GM21526 (cell line): ENCODE data around the gene CPNE4.

ENCODE experiments used
- ATAC-seq: cut with Tn5 transposase; IDR thresholded peaks from one replicate; pipeline ENCODE4 v1.9.1; 2021; ENCODE audit warnings: moderate library complexity; ENCODE audit not compliant: unreplicated experiment, low FRiP score

The CPNE4 gene

GRCh38 chr3:131747466-131747865 is 287.3 kb downstream of the CPNE4 start:
- no peak for ATAC-seq

DNA sequence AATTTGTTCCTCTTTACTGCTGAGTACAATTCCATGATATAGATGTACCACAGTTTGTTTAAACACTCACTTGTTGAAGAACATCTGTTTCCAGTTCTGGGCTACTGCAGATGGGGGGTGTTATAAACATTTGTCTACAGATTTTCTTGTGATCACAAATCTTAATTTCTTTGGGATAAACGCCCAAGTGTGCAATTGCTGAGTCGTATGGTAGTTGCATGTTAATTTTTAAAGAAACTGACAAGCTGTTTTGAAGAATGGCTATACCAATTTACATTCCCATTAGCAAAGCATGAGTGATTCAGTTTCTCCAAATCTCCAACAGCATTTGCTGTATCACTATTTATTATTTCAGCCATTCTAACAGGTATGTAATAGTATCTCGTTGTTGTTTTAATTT is 290.0 kb downstream of the CPNE4 start:
- ATAC-seq = no peak

DNA sequence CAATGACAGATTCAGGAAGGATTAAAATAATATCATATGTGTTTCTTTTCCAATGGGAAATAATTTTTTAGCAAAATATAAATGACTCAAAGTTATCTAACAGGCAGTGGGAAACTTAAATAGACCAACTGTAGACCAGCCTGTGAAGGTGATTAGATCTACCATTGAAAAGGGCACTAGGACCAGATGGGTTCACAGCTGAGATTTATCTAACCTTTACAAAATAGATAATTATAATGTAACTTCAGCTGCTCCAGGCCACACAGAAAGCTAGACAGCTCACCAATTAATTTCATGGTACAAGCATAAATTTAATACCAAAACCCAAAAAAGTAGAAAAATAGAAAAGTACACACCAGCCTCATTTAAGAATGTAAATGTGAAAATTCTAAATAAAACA is 291.7 kb downstream of the CPNE4 start:
- no peak for ATAC-seq

DNA sequence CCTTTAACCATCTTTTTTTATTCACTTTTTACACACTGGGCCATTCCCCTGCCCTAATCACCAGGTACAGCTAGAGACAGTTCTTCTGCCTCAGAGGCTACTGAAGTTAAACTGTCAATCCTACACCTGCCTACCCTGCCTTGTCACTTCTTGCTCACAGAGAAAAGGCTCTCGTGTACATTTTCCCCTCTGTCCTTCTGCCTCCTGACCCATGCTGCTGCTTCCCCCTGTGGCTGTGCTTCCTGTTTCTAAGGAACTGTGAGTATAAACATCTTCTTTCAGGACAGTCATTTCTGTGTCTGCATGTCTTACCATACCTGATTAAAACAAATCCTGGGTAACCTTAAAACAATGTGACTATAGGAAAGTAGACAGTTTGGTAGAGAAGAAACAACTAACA is 295.6 kb downstream of the CPNE4 start:
- no peak for ATAC-seq

DNA sequence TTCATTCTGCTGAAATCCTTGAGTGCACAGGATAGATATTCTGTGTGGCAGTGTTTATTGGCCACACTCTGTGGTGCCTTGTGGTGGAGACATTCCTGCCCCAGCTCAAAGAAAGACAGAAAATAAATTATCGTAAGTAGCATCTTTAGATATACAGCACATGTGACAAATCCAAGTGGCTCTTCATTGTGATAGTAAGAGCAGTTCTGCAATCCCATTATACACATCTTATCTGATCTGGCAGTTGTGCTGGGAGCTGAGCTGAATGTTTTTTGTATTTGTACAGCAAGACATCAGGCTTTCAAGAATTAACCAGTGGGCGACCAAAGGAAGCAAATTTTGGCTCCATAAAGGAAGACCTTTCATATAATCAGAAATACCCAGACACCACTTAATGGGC is 296.7 kb downstream of the CPNE4 start:
- no peak for ATAC-seq

DNA sequence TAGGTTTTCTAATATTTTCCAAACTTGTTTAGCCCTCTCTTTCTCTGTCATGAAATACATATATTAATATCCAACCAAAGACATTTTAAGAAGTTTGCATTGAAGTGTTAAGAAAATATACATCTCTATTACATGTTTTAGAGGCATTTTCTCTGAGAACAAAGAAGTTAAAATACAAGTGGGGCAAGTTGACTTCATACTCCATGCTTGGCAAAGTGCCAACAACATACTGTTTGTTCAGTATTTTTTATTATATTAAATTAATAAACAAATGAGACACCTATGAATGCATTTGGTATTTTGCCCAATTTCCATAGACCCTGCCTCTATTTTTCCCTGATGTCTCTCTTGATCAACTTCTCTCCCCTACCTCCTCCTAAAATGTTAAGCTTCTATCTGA is 299.3 kb downstream of the CPNE4 start:
- ATAC-seq = no peak

DNA sequence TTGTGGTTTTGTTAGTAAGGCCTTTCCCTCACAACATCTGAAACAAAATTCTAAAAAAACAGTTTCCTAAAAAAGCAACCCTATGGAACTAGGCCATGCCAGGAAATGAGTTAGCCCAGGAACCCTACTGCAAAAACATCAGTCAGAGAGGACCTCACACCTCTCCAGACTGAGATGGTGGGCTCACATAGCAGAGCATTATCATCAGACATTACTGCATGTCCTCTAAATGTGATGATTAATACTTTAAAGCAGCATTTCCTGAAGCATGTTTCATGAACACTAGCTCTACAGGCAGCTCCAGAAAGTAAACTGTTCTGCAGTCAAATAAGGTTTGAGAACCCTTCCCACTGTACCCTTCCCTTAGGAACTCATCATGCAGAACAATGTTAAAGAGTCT is 299.7 kb downstream of the CPNE4 start:
- ATAC-seq = no peak

- no peak for ATAC-seq
Measured at GRCh38 chr3:131733086-131733841, 301.6 kb downstream of the CPNE4 start.

DNA sequence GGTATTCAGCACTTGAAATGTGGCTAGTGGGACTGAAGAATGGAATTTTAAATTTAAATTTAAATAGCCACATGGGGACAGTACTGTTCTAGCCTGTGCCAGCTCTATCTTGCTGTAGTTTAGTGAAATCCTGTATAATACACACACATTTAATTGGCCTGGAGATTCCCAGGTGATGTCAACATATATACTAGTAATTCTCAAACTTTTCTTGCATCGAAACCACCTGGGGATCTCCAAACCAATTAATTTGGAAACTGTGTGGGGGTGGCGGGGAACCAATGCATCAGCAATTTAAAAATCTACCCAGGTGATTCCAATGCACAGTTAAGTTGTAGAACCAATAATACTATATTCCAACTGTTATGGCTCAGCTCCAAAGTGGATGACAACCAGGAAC is 303.1 kb downstream of the CPNE4 start:
- ATAC-seq = no peak

- ATAC-seq = no peak
Measured at GRCh38 chr3:131730581-131730980, 304.2 kb downstream of the CPNE4 start.

DNA sequence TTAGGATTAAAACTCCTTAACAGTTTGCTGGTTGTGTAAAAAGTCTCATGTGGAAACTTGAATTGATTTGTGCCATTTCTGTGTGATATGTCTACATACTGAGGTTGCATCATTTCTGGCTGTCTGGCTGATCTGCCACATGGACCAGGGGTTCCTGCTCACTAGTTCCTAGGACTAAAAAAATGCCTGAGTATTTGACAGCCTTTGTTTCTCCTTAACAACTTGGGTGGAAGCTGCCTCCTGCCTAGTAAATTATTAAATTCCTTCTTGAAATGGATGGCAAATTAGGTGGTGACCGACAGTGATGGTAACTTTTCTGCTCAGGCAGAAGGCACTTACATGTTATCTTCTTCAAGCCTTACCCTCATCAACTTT is 305.2 kb downstream of the CPNE4 start:
- no peak for ATAC-seq

GRCh38 chr3:131728898-131729642 is 305.7 kb downstream of the CPNE4 start:
- no peak for ATAC-seq

GRCh38 chr3:131725414-131725813 is 309.4 kb downstream of the CPNE4 start:
- no peak for ATAC-seq

- ATAC-seq = no peak
Measured at GRCh38 chr3:131723343-131723742, 311.5 kb downstream of the CPNE4 start.

DNA sequence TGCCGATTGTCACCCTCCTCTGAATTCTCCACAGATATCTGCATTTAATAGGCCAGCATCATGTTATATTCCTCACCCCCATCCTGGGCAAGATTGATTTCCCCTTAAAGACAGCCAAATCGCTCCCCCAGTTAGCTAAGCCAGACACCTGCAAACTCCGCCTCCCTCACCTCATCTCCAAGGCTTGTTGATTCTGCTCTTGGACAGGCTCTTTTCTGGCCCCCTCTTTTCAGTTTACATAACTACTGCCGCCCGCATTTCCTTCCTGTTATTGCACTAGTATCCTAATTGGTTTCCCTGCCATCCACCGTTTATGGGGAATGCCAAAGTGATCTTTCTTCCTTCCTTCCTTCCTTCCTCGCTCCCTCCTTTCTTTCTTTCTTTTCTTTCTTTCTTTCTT is 317.3 kb downstream of the CPNE4 start:
- no peak for ATAC-seq

DNA sequence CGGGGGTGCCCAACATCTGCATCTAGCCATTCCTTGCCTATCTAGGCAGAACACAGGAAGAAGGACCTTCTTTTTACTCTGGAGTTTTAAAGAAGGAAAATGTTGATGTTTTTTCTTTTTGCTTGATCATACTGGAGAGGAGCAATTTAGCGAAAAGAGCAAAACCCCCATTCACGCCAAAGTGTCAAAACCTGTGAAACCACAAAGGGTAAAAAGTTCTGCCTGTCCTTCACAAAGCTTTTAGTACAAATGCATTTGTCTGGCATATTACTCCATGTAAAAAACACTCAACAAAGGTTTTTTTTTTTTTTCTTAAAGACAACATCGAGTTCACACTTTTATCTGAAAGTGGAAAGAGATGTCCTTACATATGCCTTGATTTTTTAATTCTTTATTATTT is 317.9 kb downstream of the CPNE4 start:
- ATAC-seq = no peak

DNA sequence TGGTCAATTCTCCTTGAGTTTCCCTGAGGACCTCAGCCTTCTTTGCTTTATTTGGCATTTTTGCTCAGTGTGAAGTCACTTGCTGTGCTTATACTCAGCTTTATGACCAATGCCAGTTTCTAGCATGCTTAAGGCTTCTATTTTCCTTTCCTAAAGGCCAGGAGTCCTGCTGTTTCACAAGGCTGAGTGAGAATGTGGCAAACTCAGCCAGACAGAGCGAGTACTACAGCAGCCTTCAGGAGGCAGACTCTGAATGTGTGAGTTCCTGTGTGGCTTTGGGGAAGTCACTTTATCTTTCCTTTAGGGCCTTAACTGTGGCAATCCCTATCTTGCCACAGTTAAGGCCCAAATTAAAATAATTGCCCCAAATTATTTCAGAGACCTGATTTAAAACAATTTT is 318.8 kb downstream of the CPNE4 start:
- no peak for ATAC-seq

- ATAC-seq = peak; percentile 87
Measured at GRCh38 chr3:131714585-131715220, 320.1 kb downstream of the CPNE4 start.

DNA sequence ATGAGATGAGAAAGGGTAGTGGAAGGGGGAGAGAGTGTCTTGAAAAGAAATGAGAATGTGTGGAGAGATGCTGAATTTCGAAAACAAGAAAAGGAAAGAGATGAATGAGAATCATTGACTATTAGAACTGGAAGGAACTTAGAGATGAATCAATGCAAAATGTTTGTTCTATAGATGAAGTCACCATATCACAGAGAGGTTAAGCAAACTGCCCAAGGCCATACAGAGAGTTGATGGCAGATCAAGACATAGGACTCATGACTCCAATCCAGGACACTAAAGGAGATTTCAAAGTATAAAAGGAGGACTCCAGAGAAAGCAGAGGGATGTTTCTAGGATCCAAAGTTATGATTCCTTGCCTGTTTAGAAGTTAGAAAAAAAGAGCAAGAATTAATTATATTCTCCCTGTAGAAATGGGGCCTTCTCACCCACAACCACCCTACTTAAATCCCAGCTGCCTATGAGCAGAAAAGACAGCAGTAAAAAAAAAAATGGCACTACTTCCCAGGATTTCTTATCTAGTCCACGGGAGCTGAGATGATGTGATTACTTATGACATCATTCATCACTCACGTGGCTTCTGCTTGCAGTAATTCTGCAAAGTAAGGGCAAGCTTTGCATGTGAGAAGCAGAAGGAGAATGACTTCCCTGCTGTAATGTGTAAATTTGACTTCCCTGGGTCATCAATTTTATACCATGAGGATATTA is 321.2 kb downstream of the CPNE4 start:
- no peak for ATAC-seq

GRCh38 chr3:131712662-131713061 is 322.2 kb downstream of the CPNE4 start:
- ATAC-seq = no peak

GRCh38 chr3:131711114-131711768 is 323.6 kb downstream of the CPNE4 start:
- no peak for ATAC-seq
